ENCODE measurements around the gene ZNF335.
"Not testable (repeated sequence)": the region's sequence is repeated elsewhere in the genome, so short reads cannot be mapped to it uniquely, and the experiment has no call there.

Gene ZNF335

GRCh38 chr20:46000262-46000996 is 28.4 kb upstream of the ZNF335 start:
- DNase-seq = no peak

- no peak for DNase-seq
Observed at GRCh38 chr20:45999557-46000261, 27.7 kb upstream of the ZNF335 start.

GRCh38 chr20:45998761-45999160 is 26.8 kb upstream of the ZNF335 start:
- no peak for DNase-seq

- DNase-seq = no peak
Observed at GRCh38 chr20:45998337-45998736, 26.3 kb upstream of the ZNF335 start.

- DNase-seq = no peak
Observed at GRCh38 chr20:45997187-45997586, 25.2 kb upstream of the ZNF335 start.

GRCh38 chr20:45995495-45996097 is 23.6 kb upstream of the ZNF335 start:
- not testable (repeated sequence) for DNase-seq

- no peak for DNase-seq
Observed at GRCh38 chr20:45994761-45995493, 22.9 kb upstream of the ZNF335 start.

GRCh38 chr20:45993197-45993951 is 21.4 kb upstream of the ZNF335 start:
- DNase-seq = no peak

GRCh38 chr20:45991616-45992015 is 19.6 kb upstream of the ZNF335 start:
- no peak for DNase-seq

GRCh38 chr20:45988830-45989229 is 16.8 kb upstream of the ZNF335 start:
- DNase-seq = not testable (repeated sequence)

- DNase-seq = peak; percentile 22
Observed at GRCh38 chr20:45987108-45987780, 15.2 kb upstream of the ZNF335 start.

- DNase-seq = no peak
Observed at GRCh38 chr20:45985573-45985972, 13.6 kb upstream of the ZNF335 start.

- DNase-seq = no peak
Observed at GRCh38 chr20:45983279-45983743, 11.3 kb upstream of the ZNF335 start.

GRCh38 chr20:45981261-45981660 is 9.3 kb upstream of the ZNF335 start:
- DNase-seq = no peak

- no peak for DNase-seq
Observed at GRCh38 chr20:45976086-45976485, 4.1 kb upstream of the ZNF335 start.

- no peak for DNase-seq
Observed at GRCh38 chr20:45975686-45976085, 3.7 kb upstream of the ZNF335 start.

GRCh38 chr20:45974896-45975565 is 3.0 kb upstream of the ZNF335 start:
- no peak for DNase-seq

GRCh38 chr20:45972500-45973183 is 639 bp upstream of the ZNF335 start:
- DNase-seq = no peak

- DNase-seq = no peak
Observed at GRCh38 chr20:45971425-45971674, 653 bp downstream of the ZNF335 start.

GRCh38 chr20:45970646-45971424 is 1.2 kb downstream of the ZNF335 start:
- DNase-seq = no peak

Measured in NCI-H1694 treated with DMSO at 0.1 percent for 48 hours (cell line).